K562 (cell line): Measurements from ENCODE around the gene MRPL10. TPM values are rescaled to one million over a fixed set of nuclear protein-coding genes. Genes with fewer than 3 reads are reported as not detected.
A peak's percentile ranks its signal among the peaks of the same experiment; 100 is the strongest.

Source experiments
- ATF2 ChIP-seq: sonication (generic); formaldehyde crosslinking; IDR thresholded peaks from 2 replicates; pipeline ENCODE4 v1.8.1; 2022; ENCODE audit warnings: missing genetic modification reagents
- ELF2 ChIP-seq: fragments of 250-450 bp; sonication (Bioruptor Pico); IDR thresholded peaks from 2 replicates; pipeline ENCODE4 v1.5.0; 2021; ENCODE audit warnings: mild to moderate bottlenecking
- EWSR1 ChIP-seq: fragments of 450-650 bp; IDR thresholded peaks from 2 replicates; pipeline ENCODE4 v1.6.1; 2018; ENCODE audit warnings: borderline replicate concordance, mild to moderate bottlenecking, low read depth, moderate library complexity; ENCODE audit not compliant: partially characterized antibody
- EZH2 ChIP-seq: IDR thresholded peaks from 2 replicates; pipeline ENCODE4 v1.6.1; 2012; ENCODE audit warnings: low read depth, mild to moderate bottlenecking, inconsistent platforms, low read length, borderline replicate concordance
- HDGF ChIP-seq: fragments of 450-650 bp; IDR thresholded peaks from 2 replicates; pipeline ENCODE4 v1.6.1; 2016
- HES1 ChIP-seq: fragments of 450-650 bp; IDR thresholded peaks from 2 replicates; pipeline ENCODE4 v1.6.1; 2016; ENCODE audit warnings: low read depth, mild to moderate bottlenecking, moderate library complexity
- KDM1A ChIP-seq, 2 experiments: fragments of 450-650 bp; IDR thresholded peaks; 2 replicates each; pipeline ENCODE4 v1.6.1; 2016; ENCODE audit warnings: mild to moderate bottlenecking in 2 of 2
- MECOM ChIP-seq: fragments of 250-450 bp; sonication (Bioruptor Pico); IDR thresholded peaks from 2 replicates; pipeline ENCODE4 v1.8.0; 2022; ENCODE audit warnings: inconsistent platforms
- MEIS2 ChIP-seq: fragments of 450-650 bp; IDR thresholded peaks from 2 replicates; pipeline ENCODE4 v1.6.1; 2014; ENCODE audit warnings: mild to moderate bottlenecking; ENCODE audit not compliant: partially characterized antibody
- NELFE ChIP-seq: IDR thresholded peaks from 2 replicates; pipeline ENCODE4 v1.6.1; 2011; ENCODE audit warnings: mild to moderate bottlenecking; ENCODE audit not compliant: insufficient read depth, insufficient read length
- POU5F1 ChIP-seq: fragments of 150-350 bp; IDR thresholded peaks from 2 replicates; pipeline ENCODE4 v1.6.1; 2014; ENCODE audit warnings: borderline replicate concordance, low read length, low read depth, mild to moderate bottlenecking; ENCODE audit not compliant: partially characterized antibody
- PTBP1 ChIP-seq: fragments of 200-400 bp; formaldehyde crosslinking; IDR thresholded peaks from 2 replicates; pipeline ENCODE4 v1.6.1; 2017; ENCODE audit warnings: low read depth, low read length
- RBFOX2 ChIP-seq: fragments of 200-400 bp; formaldehyde crosslinking; IDR thresholded peaks from 2 replicates; pipeline ENCODE4 v1.6.1; 2017; ENCODE audit warnings: low read depth, mild to moderate bottlenecking, low read length, moderate library complexity
- RERE ChIP-seq: sonication (generic); formaldehyde crosslinking; IDR thresholded peaks from 2 replicates; pipeline ENCODE4 v1.8.0; 2023; ENCODE audit warnings: missing genetic modification reagents, mild to moderate bottlenecking, borderline replicate concordance
- RNF2 ChIP-seq: sonication (generic); IDR thresholded peaks from 2 replicates; pipeline ENCODE4 v1.6.1; 2016
- SIN3B ChIP-seq: fragments of 450-650 bp; IDR thresholded peaks from 2 replicates; pipeline ENCODE4 v1.6.1; 2017; ENCODE audit warnings: low read depth, mild to moderate bottlenecking, moderate library complexity
- THRAP3 ChIP-seq: fragments of 450-650 bp; IDR thresholded peaks from 2 replicates; pipeline ENCODE4 v1.6.1; 2016; ENCODE audit warnings: mild to moderate bottlenecking, inconsistent platforms, borderline replicate concordance
- ZFP30 ChIP-seq: fragments of 250-450 bp; sonication (Bioruptor Pico); IDR thresholded peaks from 2 replicates; pipeline ENCODE4 v1.8.0; 2022; ENCODE audit warnings: moderate library complexity, mild to moderate bottlenecking, inconsistent platforms, borderline replicate concordance
- ZNF398 ChIP-seq: fragments of 250-450 bp; sonication (Bioruptor Pico); IDR thresholded peaks from 2 replicates; pipeline ENCODE4 v1.8.0; 2021; ENCODE audit warnings: moderate library complexity, mild to moderate bottlenecking, inconsistent platforms
- polyA plus RNA-seq, 8 experiments: library from polyadenylated mRNA; depleted of rRNA in 4 of 8; stranded (reverse) in 5 of 8; unstranded in 3 of 8; fragments of >200 nt; fragmentation: Nextera tagmentation in 2 of 8; fragmentation: Illumina TruSeq in 1 of 8; extraction: Ambion mirVana in 2 of 8; extraction: Trizol in 1 of 8; gene quantifications; 2 replicates each; pipeline versions ENCODE4 v1.2.1 to v1.2.3, GENCODE V29; 2011 to 2014; ENCODE audit warnings: inconsistent platforms in 1 of 8, missing spikeins in 1 of 8
- total RNA-seq, 7 experiments: library from RNA; depleted of rRNA in 6 of 7; stranded (reverse); fragments of >200 nt in 6 of 7; fragmentation: Illumina TruSeq in 2 of 7; extraction: Trizol in 2 of 7; gene quantifications; 2 replicates each; pipeline versions ENCODE4 v1.2.1 to v1.2.3, GENCODE V29; 2011 to 2021; ENCODE audit warnings: low replicate concordance in 1 of 7

Gene MRPL10
- total and polyA plus RNA-seq, 9 of the 15 experiments (the other 6 are each of a cell fraction or from before 2014, with no cell fraction given), result 27.8 to 105 (median 67.3) TPM

GRCh38 chr17:47866941-47867340 lies 35.6 kb upstream of the MRPL10 start (continued):
- TF ChIP-seq PTBP1 (no peak), NELFE (no peak), EZH2 (no peak; the same call in 1 of the 2 replicates), RBFOX2 (peak; percentile 60), ZNF398 (CRISPR knock-in tag) (no peak), ELF2 (CRISPR knock-in tag) (no peak), HES1 (peak; percentile 86), ATF2 (CRISPR knock-in tag) (no peak), ZFP30 (CRISPR knock-in tag) (no peak), EWSR1 (no peak), MEIS2 (peak; percentile 99), MECOM (peak; percentile 90), HDGF (no peak), SIN3B (no peak), RERE (CRISPR knock-in tag) (no peak), POU5F1 (no peak), THRAP3 (no peak), RNF2 (peak; percentile 91), KDM1A (IDR thresholded peaks at IDR 0.05) (peak; percentile 92 to 96)
